ENCODE measurements around the gene HLA-DQA2. TPM values are rescaled to one million over a fixed set of nuclear protein-coding genes. Genes with fewer than 3 reads are reported as not detected.
A peak's percentile ranks its signal among the peaks of the same experiment; 100 is the strongest.

HLA-DQA2 gene
- total and polyA plus RNA-seq, 2 of the 13 experiments (the other 11 are each of a cell fraction or from before 2014, with no cell fraction given): not detected

- Histone ChIP-seq H3K27me3 (ENCODE audit: control insufficient read depth in 1 of 2, insufficient read depth in 2 of 2, low read length in 2 of 2) (no peaks in the 10 kb centered on the region; a peak in 1 of 5 replicates), H3K4me1 (ENCODE audit: insufficient read depth, low read length) (no peaks in the 10 kb centered on the region), H3K79me2 (ENCODE audit: insufficient read depth, low read length) (no peaks in the 10 kb centered on the region), H3K9ac (ENCODE audit: insufficient read depth, low read depth, low read length) (no peak overlapping the region), H3K4me2 (ENCODE audit: low read depth, low read length) (no peak overlapping the region), H4K20me1 (ENCODE audit: insufficient read depth, low read length) (no peaks in the 10 kb centered on the region; the same call in none of the 2 replicates), H3K4me3 (replicated peaks in 1 of 3; ENCODE audit: insufficient read depth in 1 of 3, low read depth in 2 of 3, low read length in 3 of 3) (no peak overlapping the region), H3K9me3 (ENCODE audit: low read length) (no peaks in the 10 kb centered on the region), H3K27ac (ENCODE audit: extremely low read length, insufficient read depth, low read length) (no peak overlapping the region), H3K36me3 (replicated peaks in 1 of 2; ENCODE audit: control insufficient read depth in 1 of 2, insufficient read depth in 2 of 2, low read length in 2 of 2) (no peaks in the 10 kb centered on the region), H2AFZ (ENCODE audit: low read length) (no peak overlapping the region)
- FAIRE-seq (peak; percentile 89), ATAC-seq (peak; percentile 88), DNase-seq (ENCODE audit: low spot score) (peak; percentile 56)
- TF ChIP-seq ZC3H4 (CRISPR knock-in tag; IDR thresholded peaks at IDR 0.05; ENCODE audit: borderline replicate concordance) (no peak), TEAD3 (CRISPR knock-in tag; optimal IDR thresholded peaks at IDR 0.05; ENCODE audit: borderline replicate concordance) (peak; percentile 29), STAG1 (CRISPR knock-in tag; IDR thresholded peaks at IDR 0.05) (peak; percentile 83), NR2C2 (CRISPR knock-in tag; IDR thresholded peaks at IDR 0.05; ENCODE audit: borderline replicate concordance) (no peak), TBL1XR1 (IDR thresholded peaks at IDR 0.05; ENCODE audit: borderline replicate concordance, low read length, partially characterized antibody) (no peak), RAD21 (CRISPR knock-in tag; IDR thresholded peaks at IDR 0.05) (peak; percentile 36; the same call in 1 of the 2 replicates), SMC3 (IDR thresholded peaks at IDR 0.05; ENCODE audit: low read length) (peak; percentile 83), HNRNPUL1 (IDR thresholded peaks at IDR 0.05; ENCODE audit: low read depth, low read length) (no peak), CEBPB (IDR thresholded peaks at IDR 0.05; ENCODE audit: borderline replicate concordance, low read depth, low read length) (peak; percentile 24; the same call in 1 of the 2 replicates)
- TF ChIP-seq, protein P1, sequence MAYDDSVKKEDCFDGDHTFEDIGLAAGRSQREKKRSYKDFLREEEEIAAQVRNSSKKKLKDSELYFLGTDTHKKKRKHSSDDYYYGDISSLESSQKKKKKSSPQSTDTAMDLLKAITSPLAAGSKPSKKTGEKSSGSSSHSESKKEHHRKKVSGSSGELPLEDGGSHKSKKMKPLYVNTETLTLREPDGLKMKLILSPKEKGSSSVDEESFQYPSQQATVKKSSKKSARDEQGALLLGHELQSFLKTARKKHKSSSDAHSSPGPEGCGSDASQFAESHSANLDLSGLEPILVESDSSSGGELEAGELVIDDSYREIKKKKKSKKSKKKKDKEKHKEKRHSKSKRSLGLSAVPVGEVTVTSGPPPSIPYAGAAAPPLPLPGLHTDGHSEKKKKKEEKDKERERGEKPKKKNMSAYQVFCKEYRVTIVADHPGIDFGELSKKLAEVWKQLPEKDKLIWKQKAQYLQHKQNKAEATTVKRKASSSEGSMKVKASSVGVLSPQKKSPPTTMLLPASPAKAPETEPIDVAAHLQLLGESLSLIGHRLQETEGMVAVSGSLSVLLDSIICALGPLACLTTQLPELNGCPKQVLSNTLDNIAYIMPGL (CRISPR knock-in tag; IDR thresholded peaks at IDR 0.05; ENCODE audit: borderline replicate concordance in 1 of 2, low read depth in 1 of 2): 0 out of 4 replicates have a peak, but pooled peaks of 1 of the 2 experiments have one; percentile 23
- TF ChIP-seq, protein P2, sequence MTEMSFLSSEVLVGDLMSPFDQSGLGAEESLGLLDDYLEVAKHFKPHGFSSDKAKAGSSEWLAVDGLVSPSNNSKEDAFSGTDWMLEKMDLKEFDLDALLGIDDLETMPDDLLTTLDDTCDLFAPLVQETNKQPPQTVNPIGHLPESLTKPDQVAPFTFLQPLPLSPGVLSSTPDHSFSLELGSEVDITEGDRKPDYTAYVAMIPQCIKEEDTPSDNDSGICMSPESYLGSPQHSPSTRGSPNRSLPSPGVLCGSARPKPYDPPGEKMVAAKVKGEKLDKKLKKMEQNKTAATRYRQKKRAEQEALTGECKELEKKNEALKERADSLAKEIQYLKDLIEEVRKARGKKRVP (CRISPR knock-in tag; IDR thresholded peaks at IDR 0.05): peak in 1 of 2 experiments; percentile 47; a peak in 1 of 4 replicates
- TF ChIP-seq, protein P3, sequence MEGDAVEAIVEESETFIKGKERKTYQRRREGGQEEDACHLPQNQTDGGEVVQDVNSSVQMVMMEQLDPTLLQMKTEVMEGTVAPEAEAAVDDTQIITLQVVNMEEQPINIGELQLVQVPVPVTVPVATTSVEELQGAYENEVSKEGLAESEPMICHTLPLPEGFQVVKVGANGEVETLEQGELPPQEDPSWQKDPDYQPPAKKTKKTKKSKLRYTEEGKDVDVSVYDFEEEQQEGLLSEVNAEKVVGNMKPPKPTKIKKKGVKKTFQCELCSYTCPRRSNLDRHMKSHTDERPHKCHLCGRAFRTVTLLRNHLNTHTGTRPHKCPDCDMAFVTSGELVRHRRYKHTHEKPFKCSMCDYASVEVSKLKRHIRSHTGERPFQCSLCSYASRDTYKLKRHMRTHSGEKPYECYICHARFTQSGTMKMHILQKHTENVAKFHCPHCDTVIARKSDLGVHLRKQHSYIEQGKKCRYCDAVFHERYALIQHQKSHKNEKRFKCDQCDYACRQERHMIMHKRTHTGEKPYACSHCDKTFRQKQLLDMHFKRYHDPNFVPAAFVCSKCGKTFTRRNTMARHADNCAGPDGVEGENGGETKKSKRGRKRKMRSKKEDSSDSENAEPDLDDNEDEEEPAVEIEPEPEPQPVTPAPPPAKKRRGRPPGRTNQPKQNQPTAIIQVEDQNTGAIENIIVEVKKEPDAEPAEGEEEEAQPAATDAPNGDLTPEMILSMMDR (CRISPR knock-in tag; IDR thresholded peaks at IDR 0.05): peak; percentile 77
- ChIA-PET POLR2A (no interaction called here), CTCF (ENCODE audit: low intra/inter-chr PET ratio, low total read pairs) (interaction anchor here (1.4 to 3.2 kb wide), 4 partner anchors 78 to 286 kb away, joined by 3 to 36 read pairs (median 10); no protein-coding TSS in a partner anchor)
- intact Hi-C loops (cut with micrococcal nuclease; ENCODE audit: unreplicated experiment) (loop anchor here (1.0 to 5.0 kb wide), 2 partner anchors 87 to 285 kb away; no protein-coding TSS in a partner anchor), in situ Hi-C loops (cut with HindIII; ENCODE audit: extremely low pct_ligation_motif_present, low pct_unique_long_range_greater_than_20kb) (no loop called here)
- no TSS peak for BruUV-seq (replicated peaks)
- WGBS (ENCODE audit: low lambda C conversion rate): 10% methylated on average over 6 of the region's 6 CpGs
Observed at GRCh38 chr6:32700391-32701040, 40.7 kb upstream of the HLA-DQA2 start.

Measured in HepG2 (cell line).